NCI-H460 (cell line): ENCODE results near the gene KRTAP5-8. TPM values are rescaled to one million over a fixed set of nuclear protein-coding genes. Genes with fewer than 3 reads are reported as not detected.
"Not testable (repeated sequence)": the region's sequence is repeated elsewhere in the genome, so short reads cannot be mapped to it uniquely, and the experiment has no call there.

Experiments
- DNase-seq: peaks from one replicate; pipeline ENCODE4 v3.0.0-alpha.2; 2016; ENCODE audit warnings: low read depth; ENCODE audit errors: extremely low read depth
- total RNA-seq: library from RNA; depleted of rRNA; stranded (reverse); fragments of >200 nt; shearing (Covaris generic); gene quantifications from 2 replicates; pipeline ENCODE4 v1.2.3, GENCODE V29; 2014

KRTAP5-8 gene
- total RNA-seq, 1 experiment from 2014 or later: not detected

GRCh38 chr11:71542879-71543777 is 5.3 kb downstream of the KRTAP5-8 start:
- no peak for DNase-seq

GRCh38 chr11:71543866-71544265 is 6.0 kb downstream of the KRTAP5-8 start:
- no peak for DNase-seq

- DNase-seq: no peak
Measured at GRCh38 chr11:71544525-71545214, 6.8 kb downstream of the KRTAP5-8 start.

- no peak for DNase-seq
Measured at GRCh38 chr11:71545405-71545966, 7.7 kb downstream of the KRTAP5-8 start.

- no peak for DNase-seq
Measured at GRCh38 chr11:71548120-71548519, 10.3 kb downstream of the KRTAP5-8 start, which contains the start of gene KRTAP5-9. TSS of gene KRTAP5-9 (plus strand) at chr11:71548420. CDS start at chr11:71548658, 238 bp downstream.

GRCh38 chr11:71548716-71549151 is 10.9 kb downstream of the KRTAP5-8 start:
- no peak for DNase-seq

- DNase-seq: no peak
Measured at GRCh38 chr11:71551711-71552110, 13.9 kb downstream of the KRTAP5-8 start.

GRCh38 chr11:71554996-71555395 is 17.2 kb downstream of the KRTAP5-8 start:
- DNase-seq: no peak

- DNase-seq: no peak
Measured at GRCh38 chr11:71555508-71555907, 17.7 kb downstream of the KRTAP5-8 start.

- no peak for DNase-seq
Measured at GRCh38 chr11:71556018-71556417, 18.2 kb downstream of the KRTAP5-8 start.

- no peak for DNase-seq
Measured at GRCh38 chr11:71557257-71557656, 19.4 kb downstream of the KRTAP5-8 start.

- no peak for DNase-seq
Measured at GRCh38 chr11:71558996-71559395, 21.2 kb downstream of the KRTAP5-8 start.

- no peak for DNase-seq
Measured at GRCh38 chr11:71562120-71562519, 24.3 kb downstream of the KRTAP5-8 start.

- DNase-seq: peak; percentile 36
Measured at GRCh38 chr11:71563406-71563805, 25.6 kb downstream of the KRTAP5-8 start.

- no peak for DNase-seq
Measured at GRCh38 chr11:71564430-71564829, 26.6 kb downstream of the KRTAP5-8 start.

- DNase-seq: no peak
Measured at GRCh38 chr11:71565263-71565662, 27.4 kb downstream of the KRTAP5-8 start, which contains the start of gene KRTAP5-10. TSS of gene KRTAP5-10 (plus strand) at chr11:71565563. CDS start at chr11:71565588, 25 bp downstream.

- no peak for DNase-seq
Measured at GRCh38 chr11:71566081-71566620, 28.3 kb downstream of the KRTAP5-8 start.

GRCh38 chr11:71566626-71567599 is 29.1 kb downstream of the KRTAP5-8 start:
- DNase-seq: not testable (repeated sequence)

- not testable (repeated sequence) for DNase-seq
Measured at GRCh38 chr11:71567633-71568032, 29.8 kb downstream of the KRTAP5-8 start.
